MV-4-11 (cell line): ENCODE data around the gene PKHD1.

Source experiments
- DNase-seq: peaks from one replicate; lab custom pipeline; 2025; lab: John Stamatoyannopoulos, UW

Gene PKHD1

DNA sequence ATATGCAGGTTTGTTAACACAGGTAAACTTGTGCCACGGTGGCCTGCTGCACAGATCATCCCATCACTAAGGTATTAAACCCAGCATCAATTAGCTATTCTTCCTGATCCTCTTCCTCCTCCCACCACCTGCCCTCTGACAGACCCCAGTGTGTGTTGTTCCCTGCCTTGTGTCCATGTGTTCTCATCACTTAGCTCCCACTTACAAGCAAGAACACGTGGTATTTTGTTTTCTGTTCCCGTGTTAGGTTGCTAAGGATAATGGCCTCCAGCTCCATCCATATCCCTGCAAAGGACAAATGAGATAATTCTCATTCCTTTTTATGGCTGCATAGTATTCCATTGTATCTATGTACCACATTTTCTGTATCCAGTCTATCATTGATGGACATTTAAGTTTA, 294.0 kb downstream of the PKHD1 start:
- no peak for DNase-seq

DNA sequence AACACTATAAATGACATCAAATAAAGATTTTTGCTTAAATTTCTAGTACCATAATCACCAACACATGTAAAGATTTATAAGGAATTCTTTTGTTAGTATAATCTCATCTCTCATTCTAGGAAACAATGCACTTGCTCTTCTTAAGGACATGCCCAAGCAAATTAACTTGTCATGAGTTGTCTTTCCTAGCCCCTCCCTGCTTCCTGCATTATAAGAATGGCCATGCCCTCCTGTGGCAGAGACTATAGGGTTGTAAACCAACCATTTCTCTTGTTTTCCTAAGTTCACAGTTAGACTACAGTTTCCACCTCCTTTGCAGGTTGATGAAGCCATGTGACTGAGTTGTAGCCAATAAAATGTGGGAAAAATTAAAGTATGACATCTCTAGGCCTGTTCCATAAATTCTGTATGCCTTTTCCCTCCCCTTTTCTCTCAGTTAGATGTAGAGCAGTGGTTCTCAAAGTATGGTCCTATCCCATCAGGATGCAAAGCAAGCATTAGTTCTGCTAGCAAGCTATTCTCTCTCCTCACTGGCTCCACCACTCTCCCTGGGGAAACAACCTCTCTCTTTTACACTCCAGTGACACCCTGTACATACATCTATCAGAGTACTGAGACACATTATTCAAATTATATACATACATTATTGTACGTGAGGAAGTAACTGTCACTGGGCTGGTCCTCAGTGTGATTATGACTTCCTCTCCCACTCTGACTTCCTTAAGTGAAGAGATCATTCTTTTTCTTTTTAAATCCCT, 295.0 kb downstream of the PKHD1 start:
- DNase-seq, result no peak

DNA sequence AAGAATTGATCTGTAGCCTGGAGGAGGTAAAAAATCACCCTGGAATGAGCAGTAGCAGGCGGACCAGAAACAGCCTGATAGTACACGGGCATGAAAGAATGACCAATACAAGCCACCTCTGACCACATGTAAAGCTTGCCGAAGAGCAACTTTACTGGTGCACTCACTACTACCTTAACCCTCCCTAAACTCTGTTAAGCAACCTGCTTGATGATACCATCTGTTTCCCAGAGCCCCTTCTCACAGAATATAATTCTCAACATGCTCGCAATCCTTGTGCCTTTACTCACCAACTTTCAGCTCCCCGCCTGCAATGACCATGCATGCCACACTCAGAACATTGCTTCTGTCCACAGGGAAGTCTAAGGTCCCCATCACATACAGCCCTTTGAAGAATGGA, 296.5 kb downstream of the PKHD1 start:
- no peak for DNase-seq

DNA sequence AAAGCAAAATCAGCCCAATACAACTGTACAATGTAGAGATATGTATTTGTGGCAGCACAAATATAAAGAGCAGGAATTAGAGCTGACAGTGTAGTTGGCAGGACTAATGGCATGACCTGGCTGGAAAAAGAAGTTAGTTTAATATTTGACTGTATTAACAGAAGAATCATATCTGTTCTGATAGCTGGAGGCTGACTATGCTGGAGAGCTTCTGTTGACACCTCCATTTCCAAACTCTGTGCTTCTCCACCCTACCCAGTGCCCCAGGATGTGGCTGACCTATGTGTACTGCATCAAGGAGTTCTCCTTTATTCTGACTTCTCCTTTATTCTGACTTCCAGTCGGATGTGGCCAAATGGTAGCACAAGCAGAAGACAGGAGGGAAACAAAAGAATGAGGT, 299.3 kb downstream of the PKHD1 start:
- DNase-seq, result no peak

DNA sequence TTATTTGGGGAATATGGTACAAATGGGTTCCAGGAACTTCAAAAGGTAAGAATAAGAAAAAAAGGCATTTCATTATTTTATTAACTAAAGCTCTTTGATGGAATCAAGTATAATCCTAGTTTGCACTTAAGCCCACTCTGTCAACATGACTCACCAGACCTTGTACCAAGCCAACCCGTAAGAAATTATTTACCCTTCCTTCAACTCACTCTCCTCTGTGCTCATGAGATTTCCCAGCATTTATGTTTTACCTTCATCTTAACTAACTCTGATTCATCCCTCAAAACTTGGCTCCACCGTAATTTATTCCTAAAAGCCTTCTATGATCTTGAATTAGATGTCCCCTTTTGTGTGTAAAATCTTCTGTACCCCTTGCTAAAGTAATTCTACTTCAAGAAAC, 308.7 kb downstream of the PKHD1 start:
- DNase-seq, result no peak

DNA sequence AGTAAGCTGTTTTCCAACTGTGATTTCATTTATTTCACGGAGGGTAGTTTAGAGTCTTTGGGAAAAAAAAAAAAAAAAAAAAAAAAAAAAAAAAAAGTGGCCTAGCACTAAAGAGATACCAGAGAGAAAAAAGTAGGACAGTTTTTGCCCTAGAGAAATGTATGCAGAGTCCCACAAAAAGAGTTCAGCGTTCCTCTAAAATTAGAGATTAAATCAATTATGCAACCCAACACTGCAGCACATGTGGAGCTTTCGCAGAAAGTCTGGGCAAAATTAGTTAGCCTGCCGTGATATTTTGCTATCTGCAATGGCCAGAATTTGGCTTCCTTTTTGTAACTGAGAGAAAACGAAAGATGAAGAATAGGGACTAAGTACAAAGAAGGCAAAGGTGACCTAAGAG, 309.8 kb downstream of the PKHD1 start:
- no peak for DNase-seq

DNA sequence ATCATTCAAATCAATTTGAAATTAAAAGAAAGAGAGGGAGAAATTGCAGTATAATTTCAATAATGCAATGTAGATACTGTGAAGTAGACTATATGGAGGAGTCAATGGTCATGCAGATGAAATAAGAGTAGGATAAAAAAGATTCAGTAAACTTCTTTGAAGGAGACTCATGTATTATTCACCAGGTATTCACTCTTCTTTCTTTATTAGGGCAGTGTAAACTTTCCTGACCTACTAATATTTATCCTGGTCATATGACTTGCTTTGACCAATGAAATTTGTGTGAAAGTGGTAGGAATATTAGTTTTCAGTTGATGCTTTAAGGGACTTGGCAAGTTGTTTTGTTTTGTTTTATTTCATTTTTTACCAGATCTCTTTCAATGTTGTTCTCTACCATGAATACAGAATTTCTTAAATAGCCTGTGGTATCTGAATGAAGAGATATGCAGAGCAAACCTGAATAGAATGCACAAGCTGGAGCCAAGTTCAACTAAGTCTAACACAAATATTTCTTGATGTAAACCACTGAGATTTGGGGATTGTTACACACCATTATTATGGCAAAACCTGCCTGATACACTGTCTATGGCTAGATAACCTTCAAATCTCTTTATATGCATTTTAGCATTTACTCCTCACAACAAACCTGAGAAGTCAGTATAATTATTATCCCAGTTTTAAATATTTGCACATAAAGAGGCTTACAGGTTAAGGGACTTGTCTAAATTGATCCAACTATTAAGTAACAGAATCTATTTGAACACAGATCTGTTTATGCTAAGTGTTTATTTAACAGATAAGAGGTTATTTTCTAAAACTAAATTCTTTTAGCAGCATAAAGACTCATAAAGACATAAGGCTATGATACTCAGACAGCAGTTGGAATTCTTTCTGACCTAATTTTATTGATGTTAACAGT, 311.2 kb downstream of the PKHD1 start:
- DNase-seq, result no peak

DNA sequence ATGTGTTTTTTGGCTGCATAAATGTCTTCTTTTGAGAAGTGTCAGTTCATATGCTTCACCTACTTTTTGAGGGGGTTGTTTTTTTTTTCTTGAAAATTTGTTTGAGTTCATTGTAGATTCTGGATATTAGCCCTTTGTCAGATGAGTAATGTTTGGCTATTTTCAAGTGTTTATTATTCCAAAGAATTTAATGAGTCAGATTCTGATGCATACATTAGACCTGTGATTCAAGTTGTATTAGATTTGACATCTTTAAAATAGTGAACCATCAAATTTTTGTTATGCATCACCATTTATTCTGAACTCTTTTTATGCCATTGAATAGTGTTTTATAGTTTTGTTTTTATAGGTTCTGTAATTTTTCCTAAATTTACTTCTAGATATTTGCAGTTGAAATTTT, 319.3 kb downstream of the PKHD1 start:
- no peak for DNase-seq

DNA sequence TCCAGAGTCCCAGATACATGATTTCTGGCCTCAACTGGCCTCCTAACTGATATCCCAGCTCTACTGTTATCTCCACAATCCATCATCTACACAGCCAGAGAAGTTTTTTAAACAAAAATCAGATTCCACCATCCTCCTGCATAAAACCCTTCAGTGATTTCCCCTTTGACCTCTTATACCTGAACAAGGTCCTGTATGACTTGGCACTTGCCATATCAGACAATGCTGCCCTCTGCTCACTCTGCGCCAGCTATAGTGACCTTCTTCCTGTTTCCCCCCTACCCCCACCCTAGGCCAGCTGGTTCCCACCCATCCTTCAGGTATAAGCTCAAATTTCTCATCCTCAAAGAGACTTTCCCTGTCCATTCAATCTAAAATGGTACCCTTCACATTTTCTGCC, 322.2 kb downstream of the PKHD1 start:
- DNase-seq, result no peak

DNA sequence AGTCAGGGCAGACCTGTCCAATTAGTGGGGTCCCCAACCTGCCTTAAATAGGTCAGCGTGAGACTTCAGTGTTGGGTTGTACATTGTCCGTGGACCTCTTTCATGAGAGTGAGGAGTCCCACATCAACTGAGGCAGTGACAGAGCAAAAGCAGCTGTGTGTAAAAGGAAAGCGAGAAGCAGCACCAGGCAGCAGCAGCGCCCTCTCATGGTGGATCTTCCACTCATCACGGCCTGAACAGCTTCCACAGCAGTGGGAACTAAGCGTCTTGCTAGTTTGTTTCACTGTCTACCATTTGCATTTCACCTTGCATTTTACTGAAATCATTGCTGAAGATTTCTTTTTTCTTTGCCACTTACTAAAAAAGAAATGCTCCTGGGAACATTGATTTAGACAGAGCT, 333.8 kb downstream of the PKHD1 start:
- no peak for DNase-seq

DNA sequence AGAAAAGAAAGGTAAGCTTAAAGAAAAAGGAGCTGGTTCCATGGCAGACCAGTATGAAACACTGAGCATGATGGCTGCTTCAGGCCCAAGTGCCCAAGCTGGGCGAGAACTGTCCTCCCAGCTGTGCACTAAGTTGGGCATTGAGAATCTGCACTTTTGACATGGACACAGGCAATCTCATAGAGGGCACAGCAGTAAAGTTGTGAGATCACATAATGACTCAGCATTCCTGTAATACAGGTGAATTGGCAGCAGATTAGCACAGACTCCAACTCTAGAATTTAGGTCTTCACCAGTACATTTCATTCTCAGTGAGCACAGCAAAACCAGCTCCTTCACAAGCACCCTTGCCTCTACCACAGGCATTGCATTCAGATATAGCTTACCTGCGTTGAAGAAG, 343.4 kb downstream of the PKHD1 start:
- DNase-seq, result no peak

DNA sequence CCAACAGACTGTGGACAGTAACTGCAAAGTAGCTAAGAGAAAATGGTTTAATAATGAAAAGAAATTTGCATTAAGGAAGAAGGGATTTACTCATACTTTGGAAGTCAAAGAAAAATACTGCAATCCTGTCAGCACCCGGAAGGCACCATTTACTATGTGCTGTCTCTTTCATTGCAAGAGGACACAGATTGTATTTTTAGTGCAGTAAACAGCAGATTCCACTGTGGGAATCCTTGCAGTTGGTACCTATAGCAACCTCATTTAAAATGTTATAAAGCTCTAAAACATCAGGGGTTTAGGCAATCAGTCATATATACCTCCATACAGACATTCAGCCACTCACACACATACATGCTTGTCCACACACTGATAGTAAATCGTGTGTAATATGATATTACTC, 346.8 kb downstream of the PKHD1 start:
- DNase-seq, result no peak

DNA sequence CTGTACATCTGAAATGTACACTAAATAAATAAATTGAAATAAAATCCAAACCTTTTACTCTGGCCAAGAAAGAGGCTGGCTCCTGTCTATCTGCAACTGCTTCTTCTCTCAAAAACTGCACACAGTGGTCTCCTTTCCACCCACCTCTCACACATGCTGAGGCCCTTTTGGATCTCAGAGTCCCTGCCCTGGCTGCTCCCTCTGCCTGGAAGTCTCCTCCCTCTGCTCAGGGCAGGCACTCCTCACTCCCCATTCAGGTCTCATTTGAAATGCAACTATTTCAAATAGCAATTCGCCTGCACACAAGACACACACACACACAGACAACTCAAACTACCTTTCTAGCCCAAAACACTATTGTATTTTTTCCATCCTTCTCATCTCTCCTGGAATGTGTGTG, 348.8 kb downstream of the PKHD1 start:
- DNase-seq, result no peak

DNA sequence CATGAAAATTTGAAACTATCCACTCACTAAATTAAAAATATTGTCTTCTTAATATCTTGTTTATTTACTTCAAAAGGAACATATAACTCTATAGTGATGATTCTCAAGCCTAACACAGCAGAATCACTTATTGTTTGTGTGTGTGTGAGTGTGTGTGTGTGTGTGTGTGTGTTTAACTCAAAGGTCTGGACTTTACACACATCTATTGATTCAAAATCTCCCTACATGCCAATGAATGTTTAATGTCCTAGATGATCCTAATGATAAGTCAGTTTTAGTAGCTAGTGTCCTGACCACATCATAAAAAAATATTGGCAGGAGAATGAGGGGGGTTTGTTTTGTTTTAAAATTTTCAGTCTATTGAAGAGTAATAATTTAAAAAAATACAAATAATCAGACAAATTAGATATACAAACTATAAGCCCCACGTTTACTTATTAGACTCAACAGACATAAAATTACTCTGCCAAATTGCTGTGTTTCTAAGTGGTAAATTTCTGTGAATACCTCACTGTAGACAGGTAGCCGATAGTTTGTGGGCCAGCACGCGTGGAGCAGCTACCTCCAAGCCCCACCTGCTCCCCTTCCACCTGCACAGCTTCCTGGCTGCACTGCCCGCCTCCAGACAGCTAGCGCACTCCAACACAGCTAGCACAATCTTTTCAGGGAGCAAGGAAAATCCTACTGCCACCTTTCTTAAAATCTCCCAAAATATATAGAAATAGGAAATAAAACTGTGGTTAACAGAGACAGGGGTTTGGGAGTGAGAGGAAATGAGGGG, 349.6 kb downstream of the PKHD1 start:
- no peak for DNase-seq

DNA sequence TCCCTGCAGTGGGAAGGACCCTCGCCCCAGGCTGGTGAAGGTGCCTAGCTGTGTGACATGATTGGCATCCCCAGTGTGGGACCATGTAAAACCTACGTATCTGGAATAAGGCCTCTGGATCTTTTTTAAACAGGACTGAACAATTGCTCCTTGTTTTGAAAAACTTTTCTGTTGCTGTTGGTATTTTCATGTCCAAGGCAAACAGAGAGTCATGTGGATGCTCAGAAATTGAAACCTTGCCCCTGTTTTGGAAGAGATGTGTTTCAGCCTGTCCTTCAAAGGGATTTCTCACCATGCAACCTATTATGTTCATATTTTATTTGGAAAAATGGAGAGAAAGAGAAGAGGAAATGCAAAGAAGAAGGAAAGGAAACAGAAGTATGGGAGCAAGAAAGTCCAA, 362.3 kb downstream of the PKHD1 start:
- no peak for DNase-seq

DNA sequence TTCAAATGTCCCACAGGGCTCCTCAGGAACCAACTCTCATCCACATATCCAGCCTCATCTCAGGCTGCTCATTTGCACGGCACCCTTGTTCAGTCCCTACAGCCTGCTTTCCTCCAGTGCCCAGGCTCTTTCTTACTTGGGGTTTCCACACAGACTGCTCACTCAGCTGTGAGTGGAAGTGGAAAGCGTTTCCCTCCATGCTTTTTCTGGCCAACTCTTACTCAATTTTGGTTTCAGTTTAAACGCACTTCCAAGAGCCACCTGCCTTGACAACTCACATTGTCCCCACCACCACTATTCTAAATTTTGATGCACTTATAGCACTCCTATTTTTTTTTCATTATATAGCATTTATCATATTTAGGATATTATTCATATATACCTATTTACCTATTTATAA, 367.1 kb downstream of the PKHD1 start:
- no peak for DNase-seq

DNA sequence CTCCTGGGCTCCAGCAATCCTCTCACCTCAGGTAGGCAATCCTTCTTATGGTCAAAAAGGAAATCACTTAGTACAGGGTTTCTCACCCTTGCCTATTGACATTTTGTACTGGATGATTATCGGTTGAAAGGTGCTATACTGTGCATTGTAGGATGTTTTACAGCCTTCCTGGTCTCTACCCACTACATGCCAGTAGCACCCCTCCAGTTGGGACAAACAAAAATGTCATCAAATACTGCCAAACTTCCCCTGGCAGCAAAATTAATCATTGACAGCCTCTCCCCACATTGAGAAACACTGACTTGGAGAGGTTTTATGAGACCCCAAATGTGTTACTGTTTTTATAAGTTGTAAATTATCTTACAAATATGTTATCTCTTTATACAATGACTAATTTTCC, 368.1 kb downstream of the PKHD1 start:
- DNase-seq, result no peak

DNA sequence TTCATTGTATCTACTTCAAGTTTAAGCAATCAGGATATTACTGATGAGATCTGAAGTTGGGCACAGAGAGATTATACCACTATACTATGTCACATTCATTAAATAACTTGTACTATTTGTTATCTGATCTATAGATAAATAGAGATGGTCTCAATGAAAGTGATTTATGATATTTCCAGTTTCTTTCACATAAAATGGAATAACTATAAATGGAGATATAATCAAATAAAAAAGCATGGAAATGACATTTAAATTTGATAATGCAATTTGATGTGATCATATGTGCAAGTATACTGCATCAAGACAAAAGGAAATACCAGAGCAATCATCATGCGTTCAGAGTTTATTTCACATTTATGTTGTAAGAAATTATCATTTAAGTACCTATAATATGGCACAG, 368.9 kb downstream of the PKHD1 start:
- DNase-seq, result no peak

DNA sequence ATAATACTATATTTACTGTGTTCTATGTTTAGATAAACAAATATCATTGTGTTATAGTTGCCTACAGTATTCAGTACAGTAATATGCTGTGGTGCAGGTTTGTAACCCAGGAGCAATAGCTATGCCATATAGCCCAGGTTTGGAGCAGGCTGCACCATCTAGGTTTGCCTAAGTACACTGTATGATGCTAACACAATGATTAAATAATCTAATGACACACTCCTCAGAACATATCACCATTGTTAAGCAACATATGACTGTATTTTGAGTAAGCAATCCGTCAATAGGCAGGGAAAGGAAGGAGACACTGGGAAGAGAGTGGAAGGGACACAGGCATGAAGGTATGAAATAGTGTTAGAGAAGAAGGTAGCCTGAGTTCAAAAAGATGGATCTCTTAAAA, 369.9 kb downstream of the PKHD1 start:
- DNase-seq, result no peak

DNA sequence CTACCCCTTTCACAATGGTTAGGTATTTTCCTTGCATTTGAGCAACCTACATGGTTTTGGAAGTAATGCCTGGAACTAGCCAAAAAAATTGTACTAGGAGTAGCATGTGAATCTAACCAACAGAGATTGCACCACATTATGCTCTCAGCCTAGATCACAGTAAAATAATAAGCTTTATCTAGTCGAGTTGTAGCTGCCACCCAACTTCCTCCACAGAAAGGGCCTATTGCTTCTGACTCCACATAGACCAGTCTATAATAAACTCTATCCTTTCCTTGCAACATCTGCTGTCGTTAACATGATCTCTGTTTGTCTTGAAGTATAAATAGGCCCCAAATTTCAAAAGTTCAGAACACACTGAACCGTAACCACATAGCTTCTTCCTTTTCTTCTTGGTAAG, 375.5 kb downstream of the PKHD1 start:
- DNase-seq, result peak; percentile 18

DNA sequence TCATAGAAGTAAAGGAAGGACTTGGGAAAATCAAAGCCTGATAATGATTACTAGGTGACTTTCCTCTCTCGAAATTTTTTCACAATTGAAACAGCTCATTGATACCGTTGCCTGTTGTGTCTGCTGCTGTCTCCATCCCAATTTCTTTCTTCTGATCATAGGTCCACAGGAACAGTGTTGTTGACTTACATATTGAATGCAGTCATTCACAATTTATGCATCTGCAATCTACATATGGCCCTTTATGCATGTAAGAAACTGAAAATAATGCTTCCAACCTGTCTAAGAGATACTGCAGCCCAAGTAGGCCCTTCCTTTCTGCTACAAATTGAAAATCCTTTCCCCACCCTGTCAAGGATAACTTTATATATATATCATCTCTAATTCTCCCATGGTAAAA, 381.3 kb downstream of the PKHD1 start:
- DNase-seq, result no peak

DNA sequence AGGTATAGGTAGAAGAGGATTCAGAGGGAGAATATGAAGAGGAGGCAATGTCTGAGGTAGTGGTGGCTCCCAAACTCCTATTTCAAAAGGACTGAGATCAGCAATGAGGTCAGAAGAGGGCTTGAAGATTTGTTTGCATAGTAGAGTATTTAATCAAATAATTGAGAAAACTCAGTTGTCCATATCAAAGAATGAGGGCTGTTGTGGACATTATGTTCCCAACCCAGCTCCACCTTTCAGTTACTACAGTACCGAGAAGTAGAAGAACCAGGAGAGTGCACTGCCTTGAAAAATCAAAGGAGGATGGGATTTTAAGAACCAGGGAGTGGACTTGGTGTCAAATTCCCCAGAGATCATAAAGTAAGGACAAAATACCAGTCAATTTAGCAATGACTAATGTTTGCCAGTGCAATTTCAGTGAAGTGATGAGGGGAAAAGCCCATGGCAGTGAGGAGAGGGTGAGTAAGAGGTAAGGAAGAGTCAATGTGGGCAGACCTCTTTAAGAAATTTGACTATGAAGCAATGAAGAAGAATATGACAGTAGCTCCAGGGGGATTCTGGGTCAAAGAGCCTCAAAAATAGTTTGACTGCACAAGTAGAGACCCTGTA, 382.4 kb downstream of the PKHD1 start:
- DNase-seq, result no peak
